A549 (cell line): ENCODE data around the gene ACP4. TPM values are rescaled to one million over a fixed set of nuclear protein-coding genes. Genes with fewer than 3 reads are reported as not detected.

Experiments used
- ATAC-seq, 2 experiments: fragments of 200-7000 bp in 1 of 2; fragments of >200 bp in 1 of 2; cut with Nextera tagmentation in 1 of 2; cut with Tn5 transposase in 1 of 2; 3 replicates each; pipeline versions ENCODE4 v1.8.0 to v1.9.1; 2018 to 2020; ENCODE audit warnings: mild to moderate bottlenecking in 1 of 2, moderate library complexity in 1 of 2
- CTCF ChIA-PET: fragments of 300-600 bp; sonication (Branson Sonifier 250); formaldehyde crosslinking; extraction: SDS; loops from one replicate; lab custom pipeline; 2021; ENCODE audit warnings: antibody characterized with exemption, inconsistent platforms; lab: Yijun Ruan, JAX
- POLR2A ChIA-PET: fragments of 350-600 bp; formaldehyde crosslinking; extraction: SDS; loops from one replicate; lab custom pipeline; 2021; ENCODE audit warnings: antibody characterized with exemption, inconsistent platforms; lab: Yijun Ruan, JAX
- DNase-seq, 2 experiments: peaks; one replicate each; pipeline versions ENCODE4 v3.0.0 to v3.0.0-alpha.2; 2011 to 2016; ENCODE audit warnings: low read depth in 1 of 2, low spot score in 1 of 2
- FAIRE-seq: peaks from 2 replicates; lab custom pipeline; 2011; peaks lifted over from hg19 to GRCh38; lab: Jason Lieb, UNC
- H3K27ac ChIP-seq, 2 experiments: fragments of >200 bp; sonication (Bioruptor Twin); formaldehyde crosslinking; 3 replicates each; pipeline ENCODE4 v1.5.1; 2016 to 2017
- H3K4me1 ChIP-seq: fragments of >200 bp; sonication (Bioruptor Twin); formaldehyde crosslinking; 3 replicates; pipeline ENCODE4 v1.6.1; 2016
- H3K4me2 ChIP-seq: fragments of >200 bp; sonication (Bioruptor Twin); formaldehyde crosslinking; 3 replicates; pipeline ENCODE4 v1.6.1; 2016
- H3K4me3 ChIP-seq: fragments of >200 bp; sonication (Bioruptor Twin); formaldehyde crosslinking; 3 replicates; pipeline ENCODE4 v1.5.1; 2016
- H3K9me3 ChIP-seq: fragments of >200 bp; sonication (Bioruptor Twin); formaldehyde crosslinking; 3 replicates; pipeline ENCODE4 v1.6.1; 2016
- CEBPB ChIP-seq, 2 experiments: fragments of >200 bp in 1 of 2; sonication (Bioruptor Twin) in 1 of 2; formaldehyde crosslinking in 1 of 2; IDR thresholded peaks; 2 replicates each; pipeline ENCODE4 v1.6.1; 2012 to 2016
- CTCF ChIP-seq: fragments of >200 bp; sonication (Bioruptor Twin); formaldehyde crosslinking; IDR thresholded peaks from 3 replicates; pipeline ENCODE4 v1.5.1; 2016
- E2F6 ChIP-seq: IDR thresholded peaks from 2 replicates; pipeline ENCODE4 v1.6.1; 2012; ENCODE audit warnings: low read depth, borderline replicate concordance
- JUN ChIP-seq, 2 experiments: fragments of >200 bp; sonication (Bioruptor Twin); formaldehyde crosslinking; IDR thresholded peaks; 2 replicates in 1 of 2; 3 replicates in 1 of 2; pipeline ENCODE4 v1.6.1; 2016 to 2017
- POLR2AphosphoS2 ChIP-seq: conservative IDR thresholded peaks from 2 replicates; pipeline ENCODE4 v1.6.1; 2012; ENCODE audit warnings: low read length, improper control_type of control experiment, inconsistent platforms
- REST ChIP-seq: fragments of 200-600 bp; sonication (generic); IDR thresholded peaks from 2 replicates; pipeline ENCODE4 v1.6.1; 2016; ENCODE audit warnings: antibody characterized with exemption, mild to moderate bottlenecking, moderate library complexity
- SREBF2 ChIP-seq: fragments of 450-650 bp; IDR thresholded peaks from 2 replicates; pipeline ENCODE4 v1.6.1; 2014; ENCODE audit warnings: mild to moderate bottlenecking, moderate library complexity
- ZFP36 ChIP-seq: fragments of 450-650 bp; IDR thresholded peaks from 2 replicates; pipeline ENCODE4 v1.6.1; 2014; ENCODE audit warnings: borderline replicate concordance; ENCODE audit not compliant: partially characterized antibody
- ZNF302 ChIP-seq: fragments of 250-450 bp; sonication (Bioruptor Pico); IDR thresholded peaks from 2 replicates; pipeline ENCODE4 v1.9.0; 2021; ENCODE audit warnings: inconsistent platforms, mild to moderate bottlenecking, moderate library complexity
- WGBS: methylation state at CpG from one replicate; pipeline ENCODE4 v1.1.6; 2017; ENCODE audit errors: missing lambda C conversion rate; 5-methylcytosine and 5-hydroxymethylcytosine counted together
- polyA plus RNA-seq, 4 experiments: library from polyadenylated mRNA; depleted of rRNA in 3 of 4; stranded (reverse); fragments of >200 nt; fragmentation: RNase III in 1 of 4; extraction: RNeasy Plus Mini Kit Qiagen cat#74134 plus additional on column Dnase treatment in 1 of 4; gene quantifications; 2 replicates in 3 of 4; 3 replicates in 1 of 4; pipeline ENCODE4 v1.2.3, GENCODE V29; 2011 to 2017

Gene ACP4
- polyA plus RNA-seq, 2 of the 4 experiments (the other 2 are of a cell fraction), result not detected

GRCh38 chr19:50797429-50797780 is 7.2 kb downstream of the ACP4 start:
- Histone ChIP-seq H3K4me3 (no peak overlapping the region), H3K4me1 (peaks cover 17% of the 10 kb centered on the region), H3K9me3 (no peaks in the 10 kb centered on the region), H3K4me2 (no peak overlapping the region), H3K27ac (no peak overlapping the region)
- WGBS, result 85% methylated on average over 7 of the region's 7 CpGs
- TF ChIP-seq CTCF (no peak), CEBPB (IDR thresholded peaks at IDR 0.05) (peak in 1 of 2 experiments; percentile 68; a peak in 1 of 4 replicates), ZFP36 (no peak), E2F6 (no peak)
- DNase-seq (no peak), FAIRE-seq (no peak), ATAC-seq (no peak)
- ChIA-PET POLR2A (interaction anchor here (1.0 to 1.5 kb wide), 2 partner anchors 72 to 124 kb away, joined by 3 to 5 read pairs; no protein-coding TSS in a partner anchor), CTCF (interaction anchor here (0.8 to 11.9 kb wide), 7 partner anchors 14 to 259 kb away, joined by 3 to 121 read pairs (median 5); partner anchors contain the start of gene CLEC11A)

- no peak overlapping the region for H3K4me2 ChIP-seq
- peak; percentile 77 for TF ChIP-seq REST
- peak; percentile 79; the same call in 1 of the 2 replicates for TF ChIP-seq POLR2AphosphoS2
- no peak for TF ChIP-seq ZNF302
- TF ChIP-seq JUN (IDR thresholded peaks at IDR 0.05), result peak in 1 of 2 experiments; percentile 42; a peak in 2 of 5 replicates
- TF ChIP-seq, all 56 proteins: peak for 3
- no peak overlapping the region for H3K4me3 ChIP-seq
- H3K27ac ChIP-seq, result no peak overlapping the region
- POLR2A ChIA-PET, result interaction anchor here (0.6 to 1.5 kb wide), 3 partner anchors 73 to 287 kb away, joined by 3 to 5 read pairs (median 3); partner anchors contain the start of gene JOSD2
- H3K4me1 ChIP-seq, result peaks cover 23% of the 10 kb centered on the region
- CTCF ChIA-PET, result interaction anchor here (0.5 to 11.9 kb wide), 7 partner anchors 10 to 383 kb away, joined by 3 to 121 read pairs (median 5); partner anchors contain the start of gene CLEC11A
- WGBS, result 84% methylated on average over 13 of the region's 18 CpGs
- FAIRE-seq (no peak), ATAC-seq (no peak), DNase-seq (no peak)
- no peaks in the 10 kb centered on the region for H3K9me3 ChIP-seq
These were observed 7.8 kb downstream of the ACP4 start for GRCh38 chr19:50797781-50798658.

GRCh38 chr19:50798659-50799546 is 8.7 kb downstream of the ACP4 start:
- Histone ChIP-seq H3K4me1 (peaks cover 24% of the 10 kb centered on the region), H3K4me2 (no peak overlapping the region), H3K9me3 (no peaks in the 10 kb centered on the region), H3K27ac (no peak overlapping the region), H3K4me3 (no peak overlapping the region)
- no peak for ATAC-seq
- CTCF ChIA-PET, result interaction anchor here (1.0 to 11.9 kb wide), 5 partner anchors 10 to 124 kb away, joined by 3 to 121 read pairs (median 10); partner anchors contain the start of gene CLEC11A
- WGBS, result 90% methylated on average over 14 of the region's 21 CpGs
- DNase-seq, result no peak
- TF ChIP-seq SREBF2, result no peak
- FAIRE-seq, result no peak
- POLR2A ChIA-PET, result interaction anchor here (0.6 to 1.5 kb wide), 2 partner anchors 123 to 288 kb away, joined by 3 to 5 read pairs; partner anchors contain the start of gene JOSD2
